ENCODE measurements around the gene TBC1D22A. TPM values are rescaled to one million over a fixed set of nuclear protein-coding genes. Genes with fewer than 3 reads are reported as not detected.

TBC1D22A gene, protein sequence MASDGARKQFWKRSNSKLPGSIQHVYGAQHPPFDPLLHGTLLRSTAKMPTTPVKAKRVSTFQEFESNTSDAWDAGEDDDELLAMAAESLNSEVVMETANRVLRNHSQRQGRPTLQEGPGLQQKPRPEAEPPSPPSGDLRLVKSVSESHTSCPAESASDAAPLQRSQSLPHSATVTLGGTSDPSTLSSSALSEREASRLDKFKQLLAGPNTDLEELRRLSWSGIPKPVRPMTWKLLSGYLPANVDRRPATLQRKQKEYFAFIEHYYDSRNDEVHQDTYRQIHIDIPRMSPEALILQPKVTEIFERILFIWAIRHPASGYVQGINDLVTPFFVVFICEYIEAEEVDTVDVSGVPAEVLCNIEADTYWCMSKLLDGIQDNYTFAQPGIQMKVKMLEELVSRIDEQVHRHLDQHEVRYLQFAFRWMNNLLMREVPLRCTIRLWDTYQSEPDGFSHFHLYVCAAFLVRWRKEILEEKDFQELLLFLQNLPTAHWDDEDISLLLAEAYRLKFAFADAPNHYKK
- 6.8 TPM for total RNA-seq

DNA sequence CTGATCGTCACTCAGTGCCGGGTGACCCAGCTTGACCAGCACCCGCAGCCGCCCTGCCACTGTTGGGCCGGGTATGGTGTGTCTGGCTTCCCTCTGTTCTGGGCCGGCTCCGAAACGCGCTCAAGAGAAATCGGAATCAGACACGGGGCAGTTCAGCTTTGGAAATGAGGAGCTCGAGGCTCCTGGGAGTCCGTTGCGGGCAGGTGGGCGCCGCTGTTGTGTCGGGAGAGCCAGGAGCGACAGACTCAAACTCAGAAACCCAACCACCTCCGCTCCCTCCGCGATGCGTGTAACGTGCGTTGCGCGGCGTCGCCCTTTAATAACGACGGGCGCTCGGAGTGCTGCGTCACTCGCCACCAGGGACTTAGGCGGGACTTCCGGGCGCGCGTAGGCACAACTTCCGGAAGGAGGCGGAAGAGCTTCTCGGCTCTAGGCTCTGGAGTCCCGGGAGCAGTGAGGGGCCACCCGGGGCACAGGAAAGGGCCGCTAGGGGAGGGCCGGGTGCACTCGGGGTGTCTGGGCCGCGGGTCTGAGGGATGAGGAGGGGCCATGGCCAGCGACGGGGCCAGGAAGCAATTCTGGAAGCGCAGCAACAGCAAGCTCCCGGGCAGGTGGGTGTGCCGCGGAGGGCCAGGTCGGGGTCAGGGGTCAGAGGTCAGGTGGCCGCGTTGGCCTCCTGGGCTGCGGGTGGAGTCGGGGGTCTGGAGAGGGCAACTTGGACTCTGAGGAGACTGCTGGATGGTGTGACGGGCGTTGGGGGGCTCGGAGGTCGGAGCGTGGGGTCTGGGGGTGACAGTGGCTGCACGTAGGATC, at the start of gene TBC1D22A:
TBC1D22A (plus strand) TSS at position 413 of the 813 bp plus-strand sequence; CDS start at position 550, 137 bp downstream.
- Histone ChIP-seq H3K9me3 (ENCODE audit: control insufficient read depth in 3 of 3, low read length in 3 of 3) (no peaks in the 10 kb centered on the region), H3K27me3 (ENCODE audit: control insufficient read depth in 3 of 3, insufficient read depth in 3 of 3, low read length in 3 of 3) (no peaks in the 10 kb centered on the region), H3K36me3 (ENCODE audit: control insufficient read depth in 3 of 3, insufficient read depth in 3 of 3, low read length in 3 of 3) (peaks cover 2 to 4% (median 2%) of the 10 kb centered on the region in 3 donors), H3K9ac (ENCODE audit: low read depth in 1 of 3, low read length in 3 of 3) (peak within 1 kb of the TSS; percentile 98 to 100 (median 100)), H3K27ac (ENCODE audit: low read depth, low read length) (peak within 1 kb of the TSS; percentile 95), H3K4me3 (ENCODE audit: low read length in 3 of 3) (peak within 1 kb of the TSS; percentile 85 to 100 (median 98)), H3K4me1 (ENCODE audit: control insufficient read depth in 3 of 3, insufficient read depth in 3 of 3, low read length in 3 of 3) (peaks cover 25 to 43% (median 33%) of the 10 kb centered on the region in 3 donors)

DNA sequence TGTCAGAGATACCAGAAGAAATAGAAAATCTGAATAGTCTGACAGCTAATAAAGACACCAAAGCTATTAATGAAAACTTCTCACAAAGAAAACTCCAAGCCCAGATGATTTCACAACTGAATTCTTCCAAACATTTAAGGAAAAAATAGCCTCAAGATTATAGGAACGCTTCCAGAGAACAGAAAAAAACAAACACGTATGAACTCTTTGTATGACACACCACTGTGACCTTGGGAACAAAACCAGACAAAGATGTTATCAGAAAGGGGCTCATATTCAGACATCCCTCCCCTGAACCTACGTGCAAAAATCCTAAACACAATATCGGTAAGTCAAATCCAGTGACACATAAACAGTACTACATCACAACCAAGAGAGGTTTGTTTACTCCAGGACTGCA, 47.9 kb upstream of the TBC1D22A start:
- Histone ChIP-seq H3K9me3 (ENCODE audit: control insufficient read depth in 3 of 3, low read length in 3 of 3) (no peaks in the 10 kb centered on the region), H3K4me3 (ENCODE audit: low read length in 3 of 3) (no peak overlapping the region), H3K4me1 (ENCODE audit: control insufficient read depth in 3 of 3, insufficient read depth in 3 of 3, low read length in 3 of 3) (peaks cover 0 to 4% (median 0%) of the 10 kb centered on the region in 3 donors), H3K9ac (ENCODE audit: low read depth in 1 of 3, low read length in 3 of 3) (no peak overlapping the region), H3K36me3 (ENCODE audit: control insufficient read depth in 3 of 3, insufficient read depth in 3 of 3, low read length in 3 of 3) (peaks cover 30 to 43% (median 38%) of the 10 kb centered on the region in 3 donors), H3K27ac (ENCODE audit: low read depth, low read length) (no peak overlapping the region), H3K27me3 (ENCODE audit: control insufficient read depth in 3 of 3, insufficient read depth in 3 of 3, low read length in 3 of 3) (no peaks in the 10 kb centered on the region)

DNA sequence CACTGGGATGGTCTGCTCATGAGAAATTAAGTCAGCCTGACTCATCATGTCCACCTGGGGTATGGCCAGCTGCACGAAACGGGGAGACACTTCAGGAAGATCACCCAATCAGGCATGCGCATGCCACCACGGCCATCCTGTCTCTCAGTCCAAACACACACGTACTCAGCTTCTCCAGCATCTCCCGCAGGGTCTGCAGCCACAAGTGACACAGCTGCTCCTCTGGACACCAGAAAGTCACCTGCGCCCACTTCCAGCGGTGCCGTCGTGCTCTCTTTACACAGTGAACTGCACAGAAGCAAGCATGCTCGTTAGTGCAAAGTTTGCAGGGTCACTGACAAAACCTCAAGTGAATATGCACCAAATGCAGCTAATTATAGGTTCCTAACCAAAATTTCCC, 42.5 kb upstream of the TBC1D22A start:
- Histone ChIP-seq H3K9me3 (ENCODE audit: control insufficient read depth in 3 of 3, low read length in 3 of 3) (no peaks in the 10 kb centered on the region), H3K36me3 (ENCODE audit: control insufficient read depth in 3 of 3, insufficient read depth in 3 of 3, low read length in 3 of 3) (peaks cover 26 to 36% (median 33%) of the 10 kb centered on the region in 3 donors), H3K9ac (ENCODE audit: low read depth in 1 of 3, low read length in 3 of 3) (no peak overlapping the region), H3K4me1 (ENCODE audit: control insufficient read depth in 3 of 3, insufficient read depth in 3 of 3, low read length in 3 of 3) (peaks cover 0 to 6% (median 0%) of the 10 kb centered on the region in 3 donors), H3K4me3 (ENCODE audit: low read length in 3 of 3) (no peak overlapping the region), H3K27me3 (ENCODE audit: control insufficient read depth in 3 of 3, insufficient read depth in 3 of 3, low read length in 3 of 3) (no peaks in the 10 kb centered on the region), H3K27ac (ENCODE audit: low read depth, low read length) (no peak overlapping the region)

DNA sequence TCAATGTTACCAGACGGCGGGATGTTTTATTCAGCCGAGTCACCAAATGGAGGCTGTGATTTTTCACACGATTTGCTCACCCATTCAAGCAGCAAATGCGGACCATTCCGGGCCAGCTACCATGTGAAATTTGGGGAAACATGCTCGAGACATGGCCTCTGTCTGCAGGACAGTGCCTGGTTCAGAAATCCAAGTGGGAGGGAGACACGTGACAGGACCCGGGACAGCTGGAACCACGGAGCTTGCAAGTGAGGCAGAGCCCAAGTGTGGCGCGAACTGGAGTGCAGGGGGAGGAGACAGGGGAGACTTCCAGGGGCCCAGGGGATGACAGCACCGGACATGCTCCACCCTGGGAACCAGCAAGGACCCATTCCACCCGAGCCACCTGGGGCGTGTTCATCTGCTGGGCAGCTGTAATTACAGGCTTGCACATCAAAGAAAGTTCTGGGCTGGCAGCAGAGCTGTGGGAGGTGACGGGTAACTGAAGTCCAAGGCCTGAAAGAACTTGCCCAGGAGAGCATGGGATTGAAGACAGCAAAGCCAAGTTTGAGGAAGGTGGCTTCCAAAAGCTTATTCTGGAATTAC, 40.9 kb upstream of the TBC1D22A start:
- Histone ChIP-seq H3K27ac (ENCODE audit: low read depth, low read length) (no peak overlapping the region), H3K36me3 (ENCODE audit: control insufficient read depth in 3 of 3, insufficient read depth in 3 of 3, low read length in 3 of 3) (peaks cover 30 to 36% (median 33%) of the 10 kb centered on the region in 3 donors), H3K4me3 (ENCODE audit: low read length in 3 of 3) (no peak overlapping the region), H3K4me1 (ENCODE audit: control insufficient read depth in 3 of 3, insufficient read depth in 3 of 3, low read length in 3 of 3) (peaks cover 0 to 12% (median 7%) of the 10 kb centered on the region in 3 donors), H3K9ac (ENCODE audit: low read depth in 1 of 3, low read length in 3 of 3) (no peak overlapping the region), H3K27me3 (ENCODE audit: control insufficient read depth in 3 of 3, insufficient read depth in 3 of 3, low read length in 3 of 3) (no peaks in the 10 kb centered on the region), H3K9me3 (ENCODE audit: control insufficient read depth in 3 of 3, low read length in 3 of 3) (no peaks in the 10 kb centered on the region)

DNA sequence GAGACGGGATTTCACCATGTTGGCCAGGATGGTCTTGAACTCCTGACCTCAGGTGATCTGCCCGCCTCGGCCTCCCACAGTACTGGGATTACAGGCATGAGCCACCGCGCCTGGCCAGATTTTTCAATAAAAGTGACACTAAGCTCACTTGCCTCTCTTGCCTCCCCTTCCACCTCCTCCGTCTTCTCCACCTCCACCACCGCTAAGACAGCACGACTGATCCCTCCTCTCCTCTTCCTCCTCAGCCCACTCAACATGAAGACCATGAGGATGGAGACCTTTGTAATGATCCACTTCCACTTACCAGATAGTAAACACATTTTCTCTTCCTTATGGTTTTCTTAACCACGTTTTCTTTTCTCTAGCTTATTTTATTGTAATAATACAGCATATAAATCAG, 38.6 kb upstream of the TBC1D22A start:
- H3K9me3 ChIP-seq (ENCODE audit: control insufficient read depth in 3 of 3, low read length in 3 of 3): no peaks in the 10 kb centered on the region
- H3K27ac ChIP-seq (ENCODE audit: low read depth, low read length): no peak overlapping the region
- H3K4me1 ChIP-seq (ENCODE audit: control insufficient read depth in 3 of 3, insufficient read depth in 3 of 3, low read length in 3 of 3): peaks cover 6 to 21% (median 18%) of the 10 kb centered on the region in 3 donors

DNA sequence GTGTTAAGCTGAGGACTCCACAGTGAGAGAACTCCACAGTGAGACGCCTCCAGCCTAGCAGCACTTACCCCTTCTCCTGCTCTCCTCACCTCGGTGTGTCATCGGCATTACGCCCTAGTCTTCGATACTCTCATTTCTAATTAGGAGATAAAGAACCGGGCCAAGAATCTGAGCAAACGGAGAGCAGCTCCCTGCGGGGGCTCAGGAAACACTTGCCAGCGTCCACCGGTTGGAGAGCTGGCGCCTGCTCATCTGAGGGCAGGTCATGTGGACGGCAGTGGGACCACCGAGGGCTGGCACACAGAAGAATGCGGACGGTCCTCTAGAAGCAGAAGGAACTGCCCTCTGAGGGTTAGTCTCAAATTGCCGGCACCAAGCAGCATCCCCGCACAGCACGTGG, 37.4 kb upstream of the TBC1D22A start:
- H3K36me3 ChIP-seq (ENCODE audit: control insufficient read depth in 3 of 3, insufficient read depth in 3 of 3, low read length in 3 of 3): peaks cover 3 to 5% (median 4%) of the 10 kb centered on the region in 3 donors
- no peaks in the 10 kb centered on the region for H3K27me3 ChIP-seq (ENCODE audit: control insufficient read depth in 3 of 3, insufficient read depth in 3 of 3, low read length in 3 of 3)
- H3K4me3 ChIP-seq (ENCODE audit: low read length in 3 of 3): no peak overlapping the region
- no peak overlapping the region for H3K27ac ChIP-seq (ENCODE audit: low read depth, low read length)
- H3K4me1 ChIP-seq (ENCODE audit: control insufficient read depth in 3 of 3, insufficient read depth in 3 of 3, low read length in 3 of 3): peaks cover 6 to 25% (median 20%) of the 10 kb centered on the region in 3 donors
- no peak overlapping the region for H3K9ac ChIP-seq (ENCODE audit: low read depth in 1 of 3, low read length in 3 of 3)
- no peaks in the 10 kb centered on the region for H3K9me3 ChIP-seq (ENCODE audit: control insufficient read depth in 3 of 3, low read length in 3 of 3)

More for the DNA sequence above, 38.6 kb upstream of the TBC1D22A start:
- no peak overlapping the region for H3K4me3 ChIP-seq (ENCODE audit: low read length in 3 of 3)
- no peak overlapping the region for H3K9ac ChIP-seq (ENCODE audit: low read depth in 1 of 3, low read length in 3 of 3)
- peaks cover 14 to 15% (median 15%) of the 10 kb centered on the region in 3 donors for H3K36me3 ChIP-seq (ENCODE audit: control insufficient read depth in 3 of 3, insufficient read depth in 3 of 3, low read length in 3 of 3)
- H3K27me3 ChIP-seq (ENCODE audit: control insufficient read depth in 3 of 3, insufficient read depth in 3 of 3, low read length in 3 of 3): no peaks in the 10 kb centered on the region

DNA sequence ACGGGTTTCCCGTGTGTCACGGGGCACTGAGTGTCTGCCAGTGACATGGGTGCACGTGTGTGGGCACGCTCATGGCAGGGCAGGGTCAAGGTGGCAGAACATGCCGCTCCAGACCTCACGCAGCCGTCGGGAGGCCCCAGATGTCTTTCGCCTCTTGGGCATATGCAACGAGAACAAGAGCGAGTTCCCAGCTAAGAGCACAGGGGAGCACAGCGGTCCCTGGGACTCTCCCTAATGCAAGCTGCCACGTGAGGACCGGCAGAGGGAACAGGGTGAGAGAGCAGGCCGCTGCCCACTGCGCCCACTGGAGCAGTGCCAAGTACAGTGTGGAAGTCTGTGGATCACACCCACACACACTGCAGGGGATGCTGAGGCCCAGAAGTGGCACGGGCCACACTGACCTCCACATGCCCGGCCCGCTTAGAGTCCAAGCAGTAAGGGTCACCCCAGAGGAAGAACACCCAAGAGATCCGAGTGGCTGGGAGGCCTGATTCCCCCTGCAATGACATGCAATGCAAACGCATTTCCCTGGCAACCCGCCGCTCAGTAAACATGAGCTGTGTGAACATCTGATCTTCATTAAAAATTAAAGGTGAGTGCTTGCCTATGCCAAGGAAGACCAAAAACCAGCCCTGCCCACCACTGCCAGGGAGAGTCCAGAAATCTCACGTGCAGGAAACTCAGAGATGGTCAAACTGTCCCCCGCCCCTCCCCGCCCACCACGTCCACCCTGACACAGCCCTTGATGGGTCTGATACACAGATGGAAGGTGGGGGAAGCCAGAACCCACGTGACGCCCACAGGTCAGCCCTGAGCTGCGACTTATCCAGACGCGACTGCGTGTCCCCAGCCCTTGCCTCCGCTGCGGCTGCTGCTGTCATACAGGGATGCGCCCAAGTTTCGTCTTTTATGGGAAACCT, 36.1 kb upstream of the TBC1D22A start:
- H3K4me3 ChIP-seq (ENCODE audit: low read length in 3 of 3): no peak overlapping the region
- H3K9me3 ChIP-seq (ENCODE audit: control insufficient read depth in 3 of 3, low read length in 3 of 3): no peaks in the 10 kb centered on the region
- peaks cover 2 to 4% (median 4%) of the 10 kb centered on the region in 3 donors for H3K36me3 ChIP-seq (ENCODE audit: control insufficient read depth in 3 of 3, insufficient read depth in 3 of 3, low read length in 3 of 3)
- no peaks in the 10 kb centered on the region for H3K27me3 ChIP-seq (ENCODE audit: control insufficient read depth in 3 of 3, insufficient read depth in 3 of 3, low read length in 3 of 3)
- H3K9ac ChIP-seq (ENCODE audit: low read depth in 1 of 3, low read length in 3 of 3): no peak overlapping the region
- no peak overlapping the region for H3K27ac ChIP-seq (ENCODE audit: low read depth, low read length)
- peaks cover 9 to 36% (median 32%) of the 10 kb centered on the region in 3 donors for H3K4me1 ChIP-seq (ENCODE audit: control insufficient read depth in 3 of 3, insufficient read depth in 3 of 3, low read length in 3 of 3)

DNA sequence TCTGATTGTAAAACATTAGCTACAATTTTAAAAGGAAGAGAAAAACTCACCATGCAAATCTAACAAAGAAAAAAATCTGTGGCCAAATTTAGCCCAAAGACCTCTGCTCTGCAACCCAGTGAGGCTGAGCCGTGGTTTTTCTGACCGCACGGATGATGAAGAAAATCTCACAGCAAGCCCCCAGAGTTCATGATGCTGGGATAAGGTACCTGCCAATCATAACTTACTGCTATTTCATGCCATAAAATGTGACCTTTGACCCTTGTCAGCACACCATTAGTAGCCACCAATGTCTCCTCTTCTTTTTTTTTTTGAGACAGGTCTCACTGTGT, 35.5 kb upstream of the TBC1D22A start:
- Histone ChIP-seq H3K9me3 (ENCODE audit: control insufficient read depth in 3 of 3, low read length in 3 of 3) (no peaks in the 10 kb centered on the region), H3K4me3 (ENCODE audit: low read length in 3 of 3) (no peak overlapping the region), H3K27me3 (ENCODE audit: control insufficient read depth in 3 of 3, insufficient read depth in 3 of 3, low read length in 3 of 3) (no peaks in the 10 kb centered on the region), H3K27ac (ENCODE audit: low read depth, low read length) (no peak overlapping the region), H3K4me1 (ENCODE audit: control insufficient read depth in 3 of 3, insufficient read depth in 3 of 3, low read length in 3 of 3) (peaks cover 14 to 38% (median 36%) of the 10 kb centered on the region in 3 donors), H3K9ac (ENCODE audit: low read depth in 1 of 3, low read length in 3 of 3) (no peak overlapping the region), H3K36me3 (ENCODE audit: control insufficient read depth in 3 of 3, insufficient read depth in 3 of 3, low read length in 3 of 3) (peaks cover 2 to 4% (median 4%) of the 10 kb centered on the region in 3 donors)

DNA sequence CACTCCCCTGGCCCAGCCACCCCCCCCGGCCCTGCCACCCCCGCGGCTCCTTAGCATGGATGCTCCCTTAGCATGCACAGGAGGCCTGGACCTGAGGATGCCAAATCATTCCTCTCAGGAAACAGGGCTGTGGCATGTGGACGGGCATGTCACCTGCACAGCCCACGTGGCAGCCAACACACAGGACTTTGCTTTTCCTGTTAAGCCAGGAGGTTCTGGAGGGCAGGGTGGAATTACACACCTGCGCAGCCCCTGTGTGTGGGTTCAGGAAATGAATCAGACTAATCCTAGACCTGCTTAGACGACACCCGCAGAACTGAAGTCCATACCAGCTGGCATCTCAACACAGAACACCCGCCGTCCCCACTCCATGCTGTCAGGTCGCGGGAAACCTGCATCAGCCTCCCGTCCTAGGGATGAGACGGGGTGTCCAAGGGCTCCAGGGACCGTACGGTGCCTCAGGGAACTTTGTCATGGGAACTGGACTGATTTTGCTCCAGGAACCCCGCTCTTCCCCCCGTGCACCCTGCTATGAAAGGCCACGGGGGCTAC, 34.6 kb upstream of the TBC1D22A start:
- H3K36me3 ChIP-seq (ENCODE audit: control insufficient read depth in 3 of 3, insufficient read depth in 3 of 3, low read length in 3 of 3): peaks cover 2 to 4% (median 4%) of the 10 kb centered on the region in 3 donors
- no peak overlapping the region for H3K4me3 ChIP-seq (ENCODE audit: low read length in 3 of 3)
- peaks cover 18 to 43% (median 41%) of the 10 kb centered on the region in 3 donors for H3K4me1 ChIP-seq (ENCODE audit: control insufficient read depth in 3 of 3, insufficient read depth in 3 of 3, low read length in 3 of 3)
- H3K9me3 ChIP-seq (ENCODE audit: control insufficient read depth in 3 of 3, low read length in 3 of 3): no peaks in the 10 kb centered on the region
- no peak overlapping the region for H3K27ac ChIP-seq (ENCODE audit: low read depth, low read length)
- no peaks in the 10 kb centered on the region for H3K27me3 ChIP-seq (ENCODE audit: control insufficient read depth in 3 of 3, insufficient read depth in 3 of 3, low read length in 3 of 3)
- H3K9ac ChIP-seq (ENCODE audit: low read depth in 1 of 3, low read length in 3 of 3): no peak overlapping the region
